Adipocyte (in vitro differentiated cells): ENCODE results near the gene MRPL16.
"Not testable (repeated sequence)": the region's sequence is repeated elsewhere in the genome, so short reads cannot be mapped to it uniquely, and the experiment has no call there.

Experiments used
- DNase-seq: peaks from one replicate; pipeline ENCODE4 v3.0.0-alpha.2; 2015; ENCODE audit warnings: low read depth
- H3K27me3 ChIP-seq: replicated peaks from 2 replicates; pipeline ENCODE4 v1.7.0; 2013; ENCODE audit warnings: mild to moderate bottlenecking, low read length, moderate library complexity; ENCODE audit not compliant: control insufficient read depth, insufficient read depth
- H3K36me3 ChIP-seq: 2 replicates; pipeline ENCODE4 v1.7.0; 2013; ENCODE audit warnings: low read length, mild to moderate bottlenecking, moderate library complexity; ENCODE audit not compliant: control insufficient read depth, insufficient read depth, severe bottlenecking
- H3K4me1 ChIP-seq: 2 replicates; pipeline ENCODE4 v1.7.0; 2013; ENCODE audit warnings: mild to moderate bottlenecking, low read length, moderate library complexity; ENCODE audit not compliant: control insufficient read depth, insufficient read depth
- H3K4me3 ChIP-seq: 2 replicates; pipeline ENCODE4 v1.7.0; 2013; ENCODE audit warnings: mild to moderate bottlenecking, low read length, moderate library complexity
- H3K9ac ChIP-seq: 2 replicates; pipeline ENCODE4 v1.7.0; 2013; ENCODE audit warnings: mild to moderate bottlenecking, low read length, moderate library complexity
- H3K9me3 ChIP-seq: 2 replicates; pipeline ENCODE4 v1.7.0; 2013; ENCODE audit warnings: mild to moderate bottlenecking, low read length, moderate library complexity; ENCODE audit not compliant: control insufficient read depth

The MRPL16 gene

GRCh38 chr11:59810189-59810910 lies at the start of gene MRPL16:
TSS of gene MRPL16 (minus strand) at chr11:59810778. CDS start at chr11:59810658, 120 bp downstream.
- DNase-seq, result peak; percentile 95
- peaks cover 30% of the 10 kb centered on the region for H3K36me3 ChIP-seq
- H3K27me3 ChIP-seq, result no peaks in the 10 kb centered on the region
- peak within 1 kb of the TSS; percentile 89 for H3K4me3 ChIP-seq
- no peaks in the 10 kb centered on the region for H3K9me3 ChIP-seq
- H3K4me1 ChIP-seq, result peaks cover 11% of the 10 kb centered on the region
- peak within 1 kb of the TSS; percentile 91 for H3K9ac ChIP-seq

- no peaks in the 10 kb centered on the region for H3K4me1 ChIP-seq
- no peak for DNase-seq
- H3K9ac ChIP-seq, result no peak overlapping the region
- no peaks in the 10 kb centered on the region for H3K27me3 ChIP-seq
- H3K9me3 ChIP-seq, result no peaks in the 10 kb centered on the region
- H3K4me3 ChIP-seq, result no peak overlapping the region
- H3K36me3 ChIP-seq, result no peaks in the 10 kb centered on the region
Measured at GRCh38 chr11:59859673-59860072, 49.1 kb upstream of the MRPL16 start.

GRCh38 chr11:59857439-59858434 lies 47.2 kb upstream of the MRPL16 start:
- no peaks in the 10 kb centered on the region for H3K27me3 ChIP-seq
- no peak for DNase-seq
- H3K4me3 ChIP-seq, result no peak overlapping the region
- H3K9ac ChIP-seq, result no peak overlapping the region
- no peaks in the 10 kb centered on the region for H3K9me3 ChIP-seq
- no peaks in the 10 kb centered on the region for H3K36me3 ChIP-seq
- H3K4me1 ChIP-seq, result no peaks in the 10 kb centered on the region

GRCh38 chr11:59854871-59855270 lies 44.3 kb upstream of the MRPL16 start:
- no peaks in the 10 kb centered on the region for H3K27me3 ChIP-seq
- H3K36me3 ChIP-seq, result no peaks in the 10 kb centered on the region
- no peak overlapping the region for H3K4me3 ChIP-seq
- no peaks in the 10 kb centered on the region for H3K4me1 ChIP-seq
- H3K9me3 ChIP-seq, result no peaks in the 10 kb centered on the region
- H3K9ac ChIP-seq, result no peak overlapping the region
- DNase-seq, result no peak

GRCh38 chr11:59851416-59851815 lies 40.8 kb upstream of the MRPL16 start:
- not testable (repeated sequence) for DNase-seq, H3K4me1 ChIP-seq, H3K9ac ChIP-seq, H3K9me3 ChIP-seq, H3K36me3 ChIP-seq, H3K27me3 ChIP-seq, H3K4me3 ChIP-seq

GRCh38 chr11:59849551-59849950 lies 39.0 kb upstream of the MRPL16 start:
- H3K9me3 ChIP-seq, DNase-seq, H3K9ac ChIP-seq, H3K4me3 ChIP-seq, H3K27me3 ChIP-seq, H3K36me3 ChIP-seq, H3K4me1 ChIP-seq: not testable (repeated sequence)

GRCh38 chr11:59849129-59849528 lies 38.6 kb upstream of the MRPL16 start:
- DNase-seq, result no peak
- H3K9me3 ChIP-seq, result no peaks in the 10 kb centered on the region
- no peaks in the 10 kb centered on the region for H3K4me1 ChIP-seq
- no peaks in the 10 kb centered on the region for H3K36me3 ChIP-seq
- H3K27me3 ChIP-seq, result no peaks in the 10 kb centered on the region
- H3K9ac ChIP-seq, result no peak overlapping the region
- H3K4me3 ChIP-seq, result no peak overlapping the region

GRCh38 chr11:59848439-59848838 lies 37.9 kb upstream of the MRPL16 start:
- not testable (repeated sequence) for H3K9me3 ChIP-seq, H3K4me1 ChIP-seq, H3K4me3 ChIP-seq, DNase-seq, H3K27me3 ChIP-seq, H3K36me3 ChIP-seq, H3K9ac ChIP-seq

GRCh38 chr11:59847626-59848025 lies 37.0 kb upstream of the MRPL16 start:
- no peak overlapping the region for H3K4me3 ChIP-seq
- no peak for DNase-seq
- no peaks in the 10 kb centered on the region for H3K9me3 ChIP-seq
- no peaks in the 10 kb centered on the region for H3K36me3 ChIP-seq
- H3K9ac ChIP-seq, result no peak overlapping the region
- H3K27me3 ChIP-seq, result no peaks in the 10 kb centered on the region
- H3K4me1 ChIP-seq, result no peaks in the 10 kb centered on the region

GRCh38 chr11:59846556-59846955 lies 36.0 kb upstream of the MRPL16 start:
- H3K36me3 ChIP-seq, result no peaks in the 10 kb centered on the region

GRCh38 chr11:59845399-59845798 lies 34.8 kb upstream of the MRPL16 start, which contains the start of gene CBLIF:
TSS of gene CBLIF (minus strand) at chr11:59845499. CDS start at chr11:59845453, 46 bp downstream.
- H3K36me3 ChIP-seq, result no peaks in the 10 kb centered on the region
- H3K4me3 ChIP-seq, result no peak within 1 kb of the TSS
- H3K4me1 ChIP-seq, result no peaks in the 10 kb centered on the region
- no peak within 1 kb of the TSS for H3K9ac ChIP-seq
- no peaks in the 10 kb centered on the region for H3K27me3 ChIP-seq
- no peak for DNase-seq
- H3K9me3 ChIP-seq, result no peaks in the 10 kb centered on the region

More at GRCh38 chr11:59846556-59846955, 36.0 kb upstream of the MRPL16 start:
- DNase-seq, result no peak
- Histone ChIP-seq H3K27me3 (no peaks in the 10 kb centered on the region), H3K4me1 (no peaks in the 10 kb centered on the region), H3K4me3 (no peak overlapping the region), H3K9ac (no peak overlapping the region), H3K9me3 (no peaks in the 10 kb centered on the region)
